Measurements from ENCODE around the gene TEX38. TPM values are rescaled to one million over a fixed set of nuclear protein-coding genes. Genes with fewer than 3 reads are reported as not detected.
A peak's percentile ranks its signal among the peaks of the same experiment; 100 is the strongest.
"Not testable (repeated sequence)": the region's sequence is repeated elsewhere in the genome, so short reads cannot be mapped to it uniquely, and the experiment has no call there.

Gene TEX38
- total RNA-seq, 1 donor from 2014 or later = not detected

DNA sequence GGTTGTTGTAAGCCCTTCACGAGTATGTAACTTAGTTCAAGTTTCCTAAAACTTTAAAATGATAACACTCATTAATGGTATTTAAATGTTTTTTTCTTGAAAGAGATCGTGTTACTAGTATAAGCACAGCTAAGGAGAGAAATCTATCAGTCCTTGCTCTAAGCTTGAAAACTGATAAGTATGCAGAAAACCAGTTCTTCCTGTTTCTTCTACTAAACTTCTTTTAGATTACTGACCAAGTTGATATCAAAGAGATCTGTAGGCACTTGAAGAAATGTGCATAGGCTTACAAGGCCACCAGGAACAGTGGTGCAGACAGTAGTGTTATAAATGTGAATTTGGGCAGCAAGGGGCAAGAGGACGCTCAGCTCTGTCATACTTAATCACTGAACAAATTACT is 43.3 kb downstream of the TEX38 start:
- TF ChIP-seq, protein P1, sequence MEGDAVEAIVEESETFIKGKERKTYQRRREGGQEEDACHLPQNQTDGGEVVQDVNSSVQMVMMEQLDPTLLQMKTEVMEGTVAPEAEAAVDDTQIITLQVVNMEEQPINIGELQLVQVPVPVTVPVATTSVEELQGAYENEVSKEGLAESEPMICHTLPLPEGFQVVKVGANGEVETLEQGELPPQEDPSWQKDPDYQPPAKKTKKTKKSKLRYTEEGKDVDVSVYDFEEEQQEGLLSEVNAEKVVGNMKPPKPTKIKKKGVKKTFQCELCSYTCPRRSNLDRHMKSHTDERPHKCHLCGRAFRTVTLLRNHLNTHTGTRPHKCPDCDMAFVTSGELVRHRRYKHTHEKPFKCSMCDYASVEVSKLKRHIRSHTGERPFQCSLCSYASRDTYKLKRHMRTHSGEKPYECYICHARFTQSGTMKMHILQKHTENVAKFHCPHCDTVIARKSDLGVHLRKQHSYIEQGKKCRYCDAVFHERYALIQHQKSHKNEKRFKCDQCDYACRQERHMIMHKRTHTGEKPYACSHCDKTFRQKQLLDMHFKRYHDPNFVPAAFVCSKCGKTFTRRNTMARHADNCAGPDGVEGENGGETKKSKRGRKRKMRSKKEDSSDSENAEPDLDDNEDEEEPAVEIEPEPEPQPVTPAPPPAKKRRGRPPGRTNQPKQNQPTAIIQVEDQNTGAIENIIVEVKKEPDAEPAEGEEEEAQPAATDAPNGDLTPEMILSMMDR (conservative IDR thresholded peaks at IDR 0.05; ENCODE audit: low read depth, low read length) = no peak
- H3K4me3 ChIP-seq (ENCODE audit: low read depth, low read length) = no peak overlapping the region

GRCh38 chr1:46717654-46718053 is 46.0 kb downstream of the TEX38 start:
- DNase-seq (ENCODE audit: low read depth) = no peak
- TF ChIP-seq, protein P1 (conservative IDR thresholded peaks at IDR 0.05; ENCODE audit: low read depth, low read length) = no peak
- H3K4me3 ChIP-seq (ENCODE audit: low read depth, low read length) = peak overlapping the region; percentile 94

More for the DNA sequence above, 43.3 kb downstream of the TEX38 start:
- no peak for DNase-seq (ENCODE audit: low read depth)

DNA sequence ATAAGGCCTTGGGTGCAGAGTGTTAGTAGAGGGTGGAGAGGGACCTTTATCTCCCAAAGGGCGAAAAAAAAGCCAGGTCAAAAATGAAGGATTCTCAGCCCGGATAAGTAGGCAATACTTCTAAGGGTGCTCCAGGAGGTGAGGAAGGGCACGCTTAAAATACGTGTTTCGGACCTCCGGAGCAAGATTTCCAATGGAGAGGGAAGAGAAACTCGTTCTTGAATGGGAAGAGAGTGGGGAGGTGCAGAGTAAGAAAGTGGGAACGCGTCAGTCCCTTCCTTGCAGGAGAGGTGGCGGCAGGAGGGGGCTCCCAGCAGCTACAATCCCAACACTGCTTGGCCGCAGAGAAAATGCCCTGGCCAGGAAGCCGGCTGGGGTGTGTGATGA is 46.7 kb downstream of the TEX38 start:
- no peak for DNase-seq (ENCODE audit: low read depth)
- H3K4me3 ChIP-seq (ENCODE audit: low read depth, low read length) = peak overlapping the region; percentile 94
- TF ChIP-seq, protein P1 (conservative IDR thresholded peaks at IDR 0.05; ENCODE audit: low read depth, low read length) = no peak

DNA sequence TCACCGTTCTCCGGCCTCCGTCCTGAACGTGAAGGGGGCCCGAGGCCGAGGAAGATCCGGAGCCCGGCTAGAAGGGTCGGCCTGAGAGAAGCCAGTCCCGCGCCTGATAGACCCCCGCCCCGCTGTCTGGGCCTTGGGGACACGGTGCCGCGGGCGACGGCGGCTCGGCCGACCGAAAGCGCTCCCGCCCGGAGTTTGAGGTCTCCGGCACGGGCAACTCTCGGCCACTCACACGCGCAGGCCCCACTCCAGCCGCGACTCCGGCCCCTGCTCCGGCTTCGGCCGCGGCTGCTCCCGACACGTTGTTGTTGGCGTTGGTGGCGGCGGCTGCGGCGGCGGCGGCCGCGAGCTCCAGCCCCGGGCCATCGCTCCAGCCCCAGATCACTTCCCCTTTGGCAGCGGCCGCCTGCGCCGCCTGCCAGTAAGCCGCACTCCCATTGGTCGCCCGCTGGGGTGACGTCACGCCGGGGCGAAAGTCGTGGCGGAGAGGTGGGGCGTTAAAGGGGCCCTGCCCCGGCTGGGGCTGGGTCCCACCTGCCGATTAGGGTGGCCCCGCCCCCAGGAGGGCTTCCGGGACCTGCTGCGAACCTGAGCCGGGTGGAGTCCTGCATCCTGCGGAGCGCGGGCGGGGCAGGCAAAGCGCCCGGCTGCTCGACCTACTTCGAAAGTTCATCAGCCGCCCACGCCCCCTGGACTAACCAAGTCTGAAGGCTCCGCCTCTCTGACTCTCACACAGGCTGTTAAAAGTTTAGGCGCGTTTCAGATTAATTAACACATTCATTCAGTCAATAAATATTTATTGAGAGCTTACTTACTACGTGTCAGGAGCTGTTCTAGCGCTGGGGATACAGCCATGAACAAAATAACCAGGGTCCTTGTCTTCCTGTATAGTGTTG is 47.3 kb downstream of the TEX38 start, which contains the start of gene EFCAB14:
Gene EFCAB14, minus strand, starts transcription at position 388 of the 896 bp plus-strand sequence. CDS start 1,027 bp downstream, outside the sequence.
- TF ChIP-seq, protein P1 (conservative IDR thresholded peaks at IDR 0.05; ENCODE audit: low read depth, low read length) = no peak
- no peak for DNase-seq (ENCODE audit: low read depth)
- peak within 1 kb of the TSS; percentile 94 for H3K4me3 ChIP-seq (ENCODE audit: low read depth, low read length)

- TF ChIP-seq, protein P1 (conservative IDR thresholded peaks at IDR 0.05; ENCODE audit: low read depth, low read length) = no peak
- DNase-seq (ENCODE audit: low read depth) = no peak
- H3K4me3 ChIP-seq (ENCODE audit: low read depth, low read length) = peak overlapping the region; percentile 94
Measured at GRCh38 chr1:46719689-46720088, 48.0 kb downstream of the TEX38 start.

DNA sequence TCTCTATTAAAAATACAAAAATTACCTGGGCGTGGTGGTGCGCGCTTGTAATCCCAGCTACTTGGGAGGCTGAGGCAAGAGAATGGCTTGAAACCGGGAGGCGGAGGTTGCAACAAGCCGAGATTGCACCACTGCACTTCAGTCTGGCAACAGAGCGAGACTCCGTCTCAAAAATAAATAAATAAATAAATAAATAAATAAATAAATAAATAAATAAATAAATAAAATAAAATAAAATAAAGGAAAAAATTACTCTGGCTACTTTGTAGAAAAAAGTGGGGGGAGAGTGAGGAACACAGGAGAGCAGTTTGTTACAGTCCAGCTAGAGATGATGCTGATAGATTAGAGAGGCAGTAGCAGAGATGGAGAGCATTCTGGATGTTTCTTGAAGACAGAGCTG is 48.7 kb downstream of the TEX38 start:
- not testable (repeated sequence) for H3K4me3 ChIP-seq (ENCODE audit: low read depth, low read length); DNase-seq (ENCODE audit: low read depth)

DNA sequence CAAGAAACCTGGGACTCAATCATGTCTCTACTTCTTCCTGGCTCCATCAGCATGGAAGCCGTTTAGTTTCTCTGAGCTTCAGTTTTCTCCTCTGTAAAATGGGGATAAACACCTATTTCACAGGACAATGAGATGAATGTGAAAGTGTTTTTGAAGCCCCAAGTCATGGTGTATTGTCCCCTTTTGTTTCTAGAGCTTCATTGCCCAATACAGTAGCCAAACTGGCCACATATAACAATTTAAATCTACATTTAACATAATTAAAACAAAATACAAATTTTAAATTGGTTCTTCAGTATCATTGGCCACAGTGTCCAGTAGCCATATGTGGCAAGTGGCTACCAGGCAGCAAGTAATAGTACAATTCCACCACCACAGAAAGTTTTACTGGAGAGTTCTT is 49.5 kb downstream of the TEX38 start:
- TF ChIP-seq, protein P1 (conservative IDR thresholded peaks at IDR 0.05; ENCODE audit: low read depth, low read length) = no peak
- DNase-seq (ENCODE audit: low read depth) = no peak

More for the DNA sequence above, 49.5 kb downstream of the TEX38 start:
- no peak overlapping the region for H3K4me3 ChIP-seq (ENCODE audit: low read depth, low read length)

Data from epithelial cell of proximal tubule (primary cell).